ENCODE results near the gene LLGL2. TPM values are rescaled to one million over a fixed set of nuclear protein-coding genes. Genes with fewer than 3 reads are reported as not detected.

Gene LLGL2
- total RNA-seq, 1 donor from 2014 or later, result 3.3 TPM

- Mint-ChIP-seq H3K36me3 (ENCODE audit: unreplicated experiment) (no peaks in the 10 kb centered on the region), H3K27me3 (ENCODE audit: unreplicated experiment) (peaks cover 3% of the 10 kb centered on the region), H3K27ac (ENCODE audit: unreplicated experiment) (no peak overlapping the region), H3K4me1 (ENCODE audit: unreplicated experiment) (no peaks in the 10 kb centered on the region), H3K9me3 (ENCODE audit: unreplicated experiment) (no peaks in the 10 kb centered on the region), H3K4me3 (ENCODE audit: unreplicated experiment) (no peak overlapping the region)
- no peak for DNase-seq (ENCODE audit: extremely low spot score, unreplicated experiment)
- TF ChIP-seq CTCF (IDR thresholded peaks at IDR 0.05), result no peak
These were observed 45.8 kb downstream of the LLGL2 start for GRCh38 chr17:75571197-75571884.

DNA sequence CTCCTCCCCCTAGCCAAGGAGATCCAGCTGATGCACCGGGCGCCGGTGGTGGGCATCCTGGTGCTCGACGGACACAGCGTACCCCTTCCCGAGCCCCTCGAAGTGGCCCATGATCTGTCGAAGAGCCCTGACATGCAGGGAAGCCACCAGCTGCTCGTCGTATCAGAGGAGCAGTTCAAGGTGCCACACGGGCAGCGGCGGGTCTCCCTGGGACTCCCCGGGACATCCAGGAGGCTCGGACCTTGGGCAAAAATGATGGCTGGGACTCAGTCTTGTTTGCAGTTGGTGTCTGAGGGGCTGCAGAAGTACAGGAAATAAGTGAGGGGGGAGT, 46.4 kb downstream of the LLGL2 start:
- no peaks in the 10 kb centered on the region for H3K9me3 Mint-ChIP-seq (ENCODE audit: unreplicated experiment)
- H3K27me3 Mint-ChIP-seq (ENCODE audit: unreplicated experiment), result peaks cover 1% of the 10 kb centered on the region
- H3K4me1 Mint-ChIP-seq (ENCODE audit: unreplicated experiment), result no peaks in the 10 kb centered on the region
- DNase-seq (ENCODE audit: extremely low spot score, unreplicated experiment), result no peak
- no peak overlapping the region for H3K4me3 Mint-ChIP-seq (ENCODE audit: unreplicated experiment)
- no peak for TF ChIP-seq CTCF (IDR thresholded peaks at IDR 0.05)
- no peaks in the 10 kb centered on the region for H3K36me3 Mint-ChIP-seq (ENCODE audit: unreplicated experiment)
- no peak overlapping the region for H3K27ac Mint-ChIP-seq (ENCODE audit: unreplicated experiment)

GRCh38 chr17:75572713-75573539, 47.4 kb downstream of the LLGL2 start:
- Mint-ChIP-seq H3K4me3 (ENCODE audit: unreplicated experiment) (no peak overlapping the region), H3K36me3 (ENCODE audit: unreplicated experiment) (no peaks in the 10 kb centered on the region), H3K4me1 (ENCODE audit: unreplicated experiment) (no peaks in the 10 kb centered on the region), H3K27ac (ENCODE audit: unreplicated experiment) (no peak overlapping the region), H3K27me3 (ENCODE audit: unreplicated experiment) (no peaks in the 10 kb centered on the region), H3K9me3 (ENCODE audit: unreplicated experiment) (no peaks in the 10 kb centered on the region)
- no peak for DNase-seq (ENCODE audit: extremely low spot score, unreplicated experiment)
- no peak for TF ChIP-seq CTCF (IDR thresholded peaks at IDR 0.05)

GRCh38 chr17:75573540-75573957, 48.1 kb downstream of the LLGL2 start:
- TF ChIP-seq CTCF (IDR thresholded peaks at IDR 0.05), result no peak
- no peak for DNase-seq (ENCODE audit: extremely low spot score, unreplicated experiment)
- H3K27me3 Mint-ChIP-seq (ENCODE audit: unreplicated experiment), result no peaks in the 10 kb centered on the region
- H3K4me3 Mint-ChIP-seq (ENCODE audit: unreplicated experiment), result no peak overlapping the region
- H3K9me3 Mint-ChIP-seq (ENCODE audit: unreplicated experiment), result no peaks in the 10 kb centered on the region
- no peak overlapping the region for H3K27ac Mint-ChIP-seq (ENCODE audit: unreplicated experiment)
- H3K4me1 Mint-ChIP-seq (ENCODE audit: unreplicated experiment), result no peaks in the 10 kb centered on the region
- no peaks in the 10 kb centered on the region for H3K36me3 Mint-ChIP-seq (ENCODE audit: unreplicated experiment)

GRCh38 chr17:75573994-75574393, 48.5 kb downstream of the LLGL2 start:
- Mint-ChIP-seq H3K27ac (ENCODE audit: unreplicated experiment) (no peak overlapping the region), H3K27me3 (ENCODE audit: unreplicated experiment) (no peaks in the 10 kb centered on the region), H3K36me3 (ENCODE audit: unreplicated experiment) (no peaks in the 10 kb centered on the region), H3K4me3 (ENCODE audit: unreplicated experiment) (no peak overlapping the region), H3K4me1 (ENCODE audit: unreplicated experiment) (no peaks in the 10 kb centered on the region), H3K9me3 (ENCODE audit: unreplicated experiment) (no peaks in the 10 kb centered on the region)
- no peak for TF ChIP-seq CTCF (IDR thresholded peaks at IDR 0.05)
- no peak for DNase-seq (ENCODE audit: extremely low spot score, unreplicated experiment)
